ENCODE results near the gene PRSS12.

PRSS12 gene

GRCh38 chr4:118354913-118355312 is 2.1 kb upstream of the PRSS12 start:
- no peak for DNase-seq

- no peak for DNase-seq
Measured at GRCh38 chr4:118353534-118354030, 779 bp upstream of the PRSS12 start.

GRCh38 chr4:118351851-118352827 is 664 bp downstream of the PRSS12 start:
- no peak for DNase-seq

- no peak for DNase-seq
Measured at GRCh38 chr4:118350961-118351360, 1.8 kb downstream of the PRSS12 start.

GRCh38 chr4:118348886-118349285 is 3.9 kb downstream of the PRSS12 start:
- no peak for DNase-seq

GRCh38 chr4:118346495-118346894 is 6.3 kb downstream of the PRSS12 start:
- no peak for DNase-seq

- no peak for DNase-seq
Measured at GRCh38 chr4:118345813-118346212, 7.0 kb downstream of the PRSS12 start.

DNA sequence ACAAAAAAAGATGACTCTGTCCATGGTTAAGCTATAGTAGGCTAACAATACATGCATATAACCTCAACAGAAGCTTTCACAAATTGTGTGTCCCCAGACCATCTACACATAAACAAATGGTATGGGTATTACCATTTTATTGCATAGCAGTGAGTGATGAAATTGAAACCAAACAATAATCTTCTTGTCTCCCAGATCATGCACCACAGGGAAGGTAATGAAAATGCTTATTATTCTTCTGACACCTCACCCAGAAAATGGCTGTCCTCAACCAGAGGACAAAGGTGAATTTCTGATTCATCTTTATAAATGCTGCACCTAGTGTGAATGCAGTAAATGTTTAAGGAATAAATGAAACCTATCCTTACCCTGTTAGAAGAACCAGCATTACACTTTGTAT is 8.0 kb downstream of the PRSS12 start:
- no peak for DNase-seq

GRCh38 chr4:118343501-118343900 is 9.3 kb downstream of the PRSS12 start:
- DNase-seq, result no peak

GRCh38 chr4:118340109-118340508 is 12.7 kb downstream of the PRSS12 start:
- DNase-seq, result no peak

- DNase-seq, result no peak
Measured at GRCh38 chr4:118338981-118339765, 13.6 kb downstream of the PRSS12 start.

- DNase-seq, result no peak
Measured at GRCh38 chr4:118338518-118338917, 14.3 kb downstream of the PRSS12 start.

GRCh38 chr4:118337954-118338353 is 14.8 kb downstream of the PRSS12 start:
- DNase-seq, result no peak

GRCh38 chr4:118335774-118336173 is 17.0 kb downstream of the PRSS12 start:
- DNase-seq, result no peak

- DNase-seq, result no peak
Measured at GRCh38 chr4:118335324-118335723, 17.5 kb downstream of the PRSS12 start.

DNA sequence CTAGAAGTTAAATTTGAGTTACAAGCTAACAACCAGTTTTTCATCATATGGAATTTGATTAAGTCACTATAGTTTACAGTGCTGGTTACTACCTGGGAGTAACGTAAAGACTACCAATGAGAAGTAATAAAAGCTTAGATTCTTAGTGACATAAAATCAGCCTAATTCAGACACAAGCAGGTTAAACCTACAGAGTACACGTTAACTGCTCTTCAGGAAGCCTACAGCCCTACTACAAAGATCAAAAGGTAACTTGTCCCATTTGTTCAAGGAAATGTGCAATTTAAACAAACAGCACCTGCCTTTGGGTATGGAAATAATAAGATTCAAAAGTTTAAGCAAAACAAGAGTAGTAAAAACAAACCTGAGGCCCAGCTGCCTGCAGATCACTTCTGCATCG is 21.5 kb downstream of the PRSS12 start:
- no peak for DNase-seq

DNA sequence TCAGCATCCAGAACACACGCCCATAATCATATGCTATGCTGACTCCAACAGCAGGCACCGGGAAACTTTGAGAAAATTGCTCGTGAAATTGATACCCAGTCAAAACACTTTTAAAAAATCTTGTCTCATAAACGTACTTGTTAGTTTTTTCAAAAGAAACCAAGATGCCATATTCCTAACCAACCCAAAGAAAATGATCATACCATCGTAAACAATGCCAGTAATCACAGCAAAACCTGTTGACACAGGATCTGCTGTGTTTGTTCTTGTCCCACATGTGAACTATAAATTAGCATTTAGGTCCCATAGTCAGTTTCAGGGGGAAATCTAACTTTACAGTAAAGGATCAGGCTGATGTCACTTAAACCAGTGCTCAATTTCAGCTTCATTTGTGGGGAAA is 23.0 kb downstream of the PRSS12 start:
- DNase-seq, result no peak

GRCh38 chr4:118327554-118328241 is 25.1 kb downstream of the PRSS12 start:
- DNase-seq, result no peak

GRCh38 chr4:118326585-118326984 is 26.2 kb downstream of the PRSS12 start:
- no peak for DNase-seq

GRCh38 chr4:118325431-118325830 is 27.4 kb downstream of the PRSS12 start:
- DNase-seq, result no peak

GRCh38 chr4:118322831-118323502 is 29.8 kb downstream of the PRSS12 start:
- no peak for DNase-seq

GRCh38 chr4:118318931-118319330 is 33.9 kb downstream of the PRSS12 start:
- no peak for DNase-seq

DNA sequence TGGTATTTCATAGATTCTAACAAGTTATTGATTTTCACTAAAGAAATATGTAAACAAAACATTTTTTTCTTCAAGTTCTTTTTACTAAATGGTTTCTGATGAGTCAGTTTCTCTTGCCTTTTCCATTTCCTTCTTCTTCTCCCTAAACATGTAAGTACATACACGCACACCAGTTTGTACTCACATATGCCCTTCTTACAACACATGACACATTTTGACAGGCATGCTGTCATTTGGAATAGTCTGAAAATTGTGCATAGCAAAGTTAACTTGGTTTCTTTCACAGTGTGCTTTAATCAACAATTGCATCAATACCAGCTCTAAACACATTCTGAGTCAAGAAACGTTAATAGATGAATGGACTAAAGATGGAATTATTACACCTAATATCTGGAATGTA is 35.1 kb downstream of the PRSS12 start:
- DNase-seq, result no peak

Data from KG1 (cell line).